ENCODE data around the gene UBA5. TPM values are rescaled to one million over a fixed set of nuclear protein-coding genes. Genes with fewer than 3 reads are reported as not detected.
A peak's percentile ranks its signal among the peaks of the same experiment; 100 is the strongest.

Gene UBA5
- total and polyA plus RNA-seq, 2 of the 13 experiments (the other 11 are each of a cell fraction or from before 2014, with no cell fraction given): 30.2 to 46.8 TPM

DNA sequence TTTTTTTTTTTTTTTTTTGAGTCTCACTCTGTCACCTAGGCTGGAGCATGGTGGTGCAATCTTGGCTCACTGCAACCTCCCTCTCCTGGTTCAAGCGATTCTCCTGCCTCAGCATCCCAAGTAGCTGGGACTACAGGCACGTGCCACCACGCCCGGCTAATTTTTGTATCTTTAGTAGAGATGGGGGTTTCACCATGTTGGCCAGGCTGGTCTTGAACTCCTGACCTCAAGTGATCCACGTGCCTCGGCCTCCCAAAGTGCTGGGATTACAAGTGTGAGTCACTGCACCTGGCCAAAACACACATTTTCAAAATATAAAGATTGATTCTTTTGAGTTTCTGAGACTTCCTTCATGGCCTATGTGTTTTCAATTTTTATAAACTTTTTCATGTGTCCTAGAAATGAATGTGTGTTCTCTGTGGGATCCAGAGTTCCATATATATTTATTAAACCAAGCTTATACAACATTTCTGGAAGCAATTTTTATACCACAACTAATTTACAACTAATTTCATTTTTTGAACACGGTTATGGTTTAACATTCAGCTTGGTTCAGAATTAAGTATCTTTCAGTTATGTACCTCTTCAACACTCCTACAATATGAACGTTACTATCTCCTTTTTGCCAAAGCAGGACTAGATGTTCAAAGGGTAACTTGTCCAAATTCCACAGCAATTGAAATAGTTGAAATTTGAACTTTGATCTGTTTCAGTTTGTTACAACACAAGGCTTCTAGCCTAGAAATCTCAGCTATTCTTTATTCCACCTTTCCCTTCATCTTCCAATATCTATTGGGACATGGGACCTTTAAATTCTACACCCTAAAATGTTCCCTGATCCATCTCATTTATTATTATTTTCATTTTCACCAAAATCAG is 2.0 kb upstream of the UBA5 start (continued):
- TF ChIP-seq MTF2 (CRISPR knock-in tag; IDR thresholded peaks at IDR 0.05; ENCODE audit: borderline replicate concordance) (no peak), POLR2A (IDR thresholded peaks at IDR 0.05; ENCODE audit: insufficient read depth in 1 of 2, low read depth in 2 of 2, low read length in 2 of 2) (0 out of 4 replicates have a peak, but pooled peaks of 1 of the 2 experiments have one; percentile 31), GFI1 (CRISPR knock-in tag; IDR thresholded peaks at IDR 0.05; ENCODE audit: borderline replicate concordance) (peak; percentile 98), REL (CRISPR knock-in tag; conservative IDR thresholded peaks at IDR 0.05) (no peak), ZSCAN29 (CRISPR knock-in tag; conservative IDR thresholded peaks at IDR 0.05) (no peak), SYNCRIP (IDR thresholded peaks at IDR 0.05; ENCODE audit: insufficient read depth, low read depth, low read length) (no peak), RARA (CRISPR knock-in tag; IDR thresholded peaks at IDR 0.05) (peak; percentile 49), POLR2AphosphoS5 (IDR thresholded peaks at IDR 0.05; ENCODE audit: low read depth, low read length) (0 out of 2 replicates have a peak, but pooled peaks have one; percentile 35), ZFP62 (CRISPR knock-in tag; IDR thresholded peaks at IDR 0.05) (no peak), SOX6 (IDR thresholded peaks at IDR 0.05) (no peak), SOX6 (CRISPR knock-in tag; IDR thresholded peaks at IDR 0.05) (peak; percentile 25; the same call in 1 of the 2 replicates), PPARG (CRISPR knock-in tag; conservative IDR thresholded peaks at IDR 0.05) (peak; percentile 91), ZSCAN21 (CRISPR knock-in tag; IDR thresholded peaks at IDR 0.05; ENCODE audit: borderline replicate concordance) (no peak), ZNF432 (CRISPR knock-in tag; IDR thresholded peaks at IDR 0.05; ENCODE audit: borderline replicate concordance) (no peak), ASH2L (IDR thresholded peaks at IDR 0.05; ENCODE audit: insufficient read length, low read depth, low read length) (peak; percentile 93), CEBPG (CRISPR knock-in tag; IDR thresholded peaks at IDR 0.05) (peak; percentile 84), RXRB (CRISPR knock-in tag; IDR thresholded peaks at IDR 0.05; ENCODE audit: borderline replicate concordance) (peak; percentile 68; the same call in 1 of the 2 replicates), TARDBP (CRISPR knock-in tag; IDR thresholded peaks at IDR 0.05) (no peak), BHLHE40 (IDR thresholded peaks at IDR 0.05; ENCODE audit: low read length) (0 out of 2 replicates have a peak, but pooled peaks have one; percentile 16), ELF3 (CRISPR knock-in tag; IDR thresholded peaks at IDR 0.05) (peak; percentile 22; the same call in 1 of the 2 replicates), ZMYM4 (CRISPR knock-in tag; IDR thresholded peaks at IDR 0.05) (0 out of 2 replicates have a peak, but pooled peaks have one; percentile 46), HDAC2 (CRISPR knock-in tag; IDR thresholded peaks at IDR 0.05) (peak; percentile 38; the same call in 1 of the 2 replicates), SALL1 (CRISPR knock-in tag; IDR thresholded peaks at IDR 0.05) (0 out of 2 replicates have a peak, but pooled peaks have one; percentile 16)
- TF ChIP-seq, protein P1, sequence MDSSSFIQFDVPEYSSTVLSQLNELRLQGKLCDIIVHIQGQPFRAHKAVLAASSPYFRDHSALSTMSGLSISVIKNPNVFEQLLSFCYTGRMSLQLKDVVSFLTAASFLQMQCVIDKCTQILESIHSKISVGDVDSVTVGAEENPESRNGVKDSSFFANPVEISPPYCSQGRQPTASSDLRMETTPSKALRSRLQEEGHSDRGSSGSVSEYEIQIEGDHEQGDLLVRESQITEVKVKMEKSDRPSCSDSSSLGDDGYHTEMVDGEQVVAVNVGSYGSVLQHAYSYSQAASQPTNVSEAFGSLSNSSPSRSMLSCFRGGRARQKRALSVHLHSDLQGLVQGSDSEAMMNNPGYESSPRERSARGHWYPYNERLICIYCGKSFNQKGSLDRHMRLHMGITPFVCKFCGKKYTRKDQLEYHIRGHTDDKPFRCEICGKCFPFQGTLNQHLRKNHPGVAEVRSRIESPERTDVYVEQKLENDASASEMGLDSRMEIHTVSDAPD (CRISPR knock-in tag; IDR thresholded peaks at IDR 0.05): no peak
- TF ChIP-seq, protein P2, sequence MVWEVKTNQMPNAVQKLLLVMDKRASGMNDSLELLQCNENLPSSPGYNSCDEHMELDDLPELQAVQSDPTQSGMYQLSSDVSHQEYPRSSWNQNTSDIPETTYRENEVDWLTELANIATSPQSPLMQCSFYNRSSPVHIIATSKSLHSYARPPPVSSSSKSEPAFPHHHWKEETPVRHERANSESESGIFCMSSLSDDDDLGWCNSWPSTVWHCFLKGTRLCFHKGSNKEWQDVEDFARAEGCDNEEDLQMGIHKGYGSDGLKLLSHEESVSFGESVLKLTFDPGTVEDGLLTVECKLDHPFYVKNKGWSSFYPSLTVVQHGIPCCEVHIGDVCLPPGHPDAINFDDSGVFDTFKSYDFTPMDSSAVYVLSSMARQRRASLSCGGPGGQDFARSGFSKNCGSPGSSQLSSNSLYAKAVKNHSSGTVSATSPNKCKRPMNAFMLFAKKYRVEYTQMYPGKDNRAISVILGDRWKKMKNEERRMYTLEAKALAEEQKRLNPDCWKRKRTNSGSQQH (CRISPR knock-in tag; IDR thresholded peaks at IDR 0.05; ENCODE audit: low read depth): no peak
- TF ChIP-seq, protein P3, sequence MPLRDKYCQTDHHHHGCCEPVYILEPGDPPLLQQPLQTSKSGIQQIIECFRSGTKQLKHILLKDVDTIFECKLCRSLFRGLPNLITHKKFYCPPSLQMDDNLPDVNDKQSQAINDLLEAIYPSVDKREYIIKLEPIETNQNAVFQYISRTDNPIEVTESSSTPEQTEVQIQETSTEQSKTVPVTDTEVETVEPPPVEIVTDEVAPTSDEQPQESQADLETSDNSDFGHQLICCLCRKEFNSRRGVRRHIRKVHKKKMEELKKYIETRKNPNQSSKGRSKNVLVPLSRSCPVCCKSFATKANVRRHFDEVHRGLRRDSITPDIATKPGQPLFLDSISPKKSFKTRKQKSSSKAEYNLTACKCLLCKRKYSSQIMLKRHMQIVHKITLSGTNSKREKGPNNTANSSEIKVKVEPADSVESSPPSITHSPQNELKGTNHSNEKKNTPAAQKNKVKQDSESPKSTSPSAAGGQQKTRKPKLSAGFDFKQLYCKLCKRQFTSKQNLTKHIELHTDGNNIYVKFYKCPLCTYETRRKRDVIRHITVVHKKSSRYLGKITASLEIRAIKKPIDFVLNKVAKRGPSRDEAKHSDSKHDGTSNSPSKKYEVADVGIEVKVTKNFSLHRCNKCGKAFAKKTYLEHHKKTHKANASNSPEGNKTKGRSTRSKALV (CRISPR knock-in tag; IDR thresholded peaks at IDR 0.05): no peak

Data from HepG2 (cell line).